Myocyte (in vitro differentiated cells): ENCODE measurements around the gene HOXD10. TPM values are rescaled to one million over a fixed set of nuclear protein-coding genes. Genes with fewer than 3 reads are reported as not detected.

Experiments
- DNase-seq: peaks from one replicate; pipeline ENCODE4 v3.0.0-alpha.2; 2012; ENCODE audit warnings: low read depth
- microRNA counts: library from miRNA; unstranded; fragments of <30 nt; microRNA quantifications from one replicate; lab custom pipeline; 2016
- microRNA-seq: library from miRNA; unstranded; fragments of <30 nt; microRNA quantifications from one replicate; pipeline ENCODE4, GENCODE V29; 2016
- total RNA-seq: library from RNA; depleted of rRNA; stranded (reverse); fragments of >200 nt; gene quantifications from 2 replicates; pipeline ENCODE4 v1.2.3, GENCODE V29; 2014

The HOXD10 gene
- total RNA-seq, 1 donor from 2014 or later, result not detected

- DNase-seq, result no peak
Observed at GRCh38 chr2:176160986-176161824, 44.6 kb downstream of the HOXD10 start.

GRCh38 chr2:176161825-176162626 is 45.4 kb downstream of the HOXD10 start:
- DNase-seq, result peak; percentile 33

GRCh38 chr2:176162911-176163671 is 46.5 kb downstream of the HOXD10 start:
- no peak for DNase-seq

GRCh38 chr2:176163672-176164056 is 47.1 kb downstream of the HOXD10 start:
- no peak for DNase-seq

- no peak for DNase-seq
Observed at GRCh38 chr2:176164201-176164600, 47.6 kb downstream of the HOXD10 start.

- DNase-seq, result peak; percentile 24
Observed at GRCh38 chr2:176164611-176165369, 48.2 kb downstream of the HOXD10 start.

GRCh38 chr2:176165370-176166050 is 48.9 kb downstream of the HOXD10 start:
- peak; percentile 14 for DNase-seq

GRCh38 chr2:176166272-176166671 is 49.7 kb downstream of the HOXD10 start:
- DNase-seq, result no peak

- DNase-seq, result no peak
Observed at GRCh38 chr2:176167398-176167797, 50.8 kb downstream of the HOXD10 start.

GRCh38 chr2:176169181-176169580 is 52.6 kb downstream of the HOXD10 start:
- no peak for DNase-seq

MicroRNAs encoded within 50 kb of the gene (microRNA counts, 767-probe panel; counts per million panel counts)
- microRNA hsa-miR-10b-5p (lab: Ali Mortazavi, UCI), result not detected

Small RNA genes lying within 50 kb of the gene (microRNA-seq; reads per million reads assigned to microRNA genes)
- gene MIR10B, result 206 reads per million, percentile 65 among the genes with 10 or more reads in this experiment

Other genes starting within 250 kb of the HOXD10 start
- gene LNPK, start 114.5 kb upstream of the HOXD10 start, total RNA-seq, result 34.4 and 51.5 TPM in 2 replicates
- not detected in 2 replicates for gene EVX2, start 32.8 kb upstream of the HOXD10 start, total RNA-seq
- not detected in 2 replicates for gene HOXD13, start 24.1 kb upstream of the HOXD10 start, total RNA-seq
- gene HOXD12, start 17.0 kb upstream of the HOXD10 start, total RNA-seq, result not detected in 2 replicates
- gene HOXD11, start 9.5 kb upstream of the HOXD10 start, total RNA-seq, result not detected in 2 replicates
- 0.16 and 0.29 TPM in 2 replicates for gene HOXD9, start 5.9 kb downstream of the HOXD10 start, total RNA-seq
- gene HOXD8, start 12.9 kb downstream of the HOXD10 start, total RNA-seq, result 0.88 and 2.2 TPM in 2 replicates
- gene HOXD4, start 34.8 kb downstream of the HOXD10 start, total RNA-seq, result not detected in 2 replicates
- not detected in 2 replicates for gene HOXD3, start 40.5 kb downstream of the HOXD10 start, total RNA-seq
- not detected in 2 replicates for gene HOXD1, start 71.9 kb downstream of the HOXD10 start, total RNA-seq
- 50.1 and 52.2 TPM in 2 replicates for gene MTX2, start 152.7 kb downstream of the HOXD10 start, total RNA-seq